Endothelial cell of umbilical vein (primary cell): Measurements from ENCODE around the gene SLC28A1. TPM values are rescaled to one million over a fixed set of nuclear protein-coding genes. Genes with fewer than 3 reads are reported as not detected.

Experiments used
- BruUV-seq: library from RNA; stranded (reverse); fragments of 400-500 nt; replicated peaks from 2 replicates; lab custom pipeline; 2021; lab: Mats Ljungman, UMichigan
- CTCF ChIA-PET: fragments of 300-600, 350-600 bp; sonication (Branson Sonifier 250); formaldehyde crosslinking; loops from one replicate; lab custom pipeline; 2021; ENCODE audit warnings: antibody characterized with exemption, inconsistent platforms; lab: Charles Lee
- POLR2A ChIA-PET: fragments of 300-600, 350-600 bp; sonication (Branson Sonifier 250); formaldehyde crosslinking; loops from one replicate; lab custom pipeline; 2021; ENCODE audit warnings: antibody characterized with exemption, inconsistent platforms; lab: Charles Lee
- DNase-seq: peaks from one replicate; pipeline ENCODE4 v3.0.0-alpha.2; 2011; ENCODE audit warnings: low read depth, low spot score
- FAIRE-seq: peaks from 2 replicates; lab custom pipeline; 2011; peaks lifted over from hg19 to GRCh38; lab: Jason Lieb, UNC
- H2AFZ ChIP-seq: 2 replicates; pipeline ENCODE4 v1.6.0; 2012; ENCODE audit warnings: low read depth, low read length, control low read depth, inconsistent platforms
- H3K27ac ChIP-seq: 2 replicates; pipeline ENCODE4 v1.5.1; 2011; ENCODE audit warnings: low read depth, mild to moderate bottlenecking, control low read depth, low read length, moderate library complexity; ENCODE audit not compliant: insufficient read depth
- H3K27me3 ChIP-seq, 2 experiments: 2 replicates each; pipeline versions ENCODE4 v1.6.0 to v1.6.1; 2011; ENCODE audit warnings: low read length in 2 of 2, mixed read lengths in 1 of 2; ENCODE audit not compliant: control insufficient read depth in 2 of 2, insufficient read depth in 2 of 2
- H3K36me3 ChIP-seq, 2 experiments: 2 replicates in 1 of 2; 3 replicates in 1 of 2; pipeline ENCODE4 v1.5.1; 2011; ENCODE audit warnings: low read length in 2 of 2, mild to moderate bottlenecking in 1 of 2, moderate library complexity in 1 of 2; ENCODE audit not compliant: control insufficient read depth in 2 of 2, insufficient read depth in 2 of 2; ENCODE audit errors: extremely low read depth in 1 of 2
- H3K4me1 ChIP-seq: 3 replicates; pipeline ENCODE4 v1.5.1; 2011; ENCODE audit warnings: mild to moderate bottlenecking, low read length; ENCODE audit not compliant: control insufficient read depth, insufficient read depth; ENCODE audit errors: extremely low read depth
- H3K4me2 ChIP-seq: 2 replicates; pipeline ENCODE4 v1.6.1; 2011; ENCODE audit warnings: low read length, control low read depth, mixed read lengths; ENCODE audit not compliant: insufficient read depth
- H3K4me3 ChIP-seq, 3 experiments: fragments of 200-600 bp in 1 of 3; sonication (generic), shearing (Covaris generic) in 1 of 3; replicated peaks in 1 of 3; 2 replicates each; pipeline ENCODE4 v1.5.1; 2011 to 2016; ENCODE audit warnings: control low read depth in 3 of 3, low read length in 3 of 3, mild to moderate bottlenecking in 2 of 3, inconsistent platforms in 1 of 3, low read depth in 1 of 3, moderate library complexity in 1 of 3; ENCODE audit not compliant: insufficient read depth in 1 of 3
- H3K79me2 ChIP-seq: 2 replicates; pipeline ENCODE4 v1.6.0; 2012; ENCODE audit warnings: low read length, inconsistent platforms; ENCODE audit not compliant: control insufficient read depth, insufficient read depth
- H3K9ac ChIP-seq: replicated peaks from 2 replicates; pipeline ENCODE3; 2011; ENCODE audit warnings: low read length, control low read depth; ENCODE audit not compliant: insufficient read depth; ENCODE audit errors: extremely low read depth
- H3K9me1 ChIP-seq: replicated peaks from 3 replicates; pipeline ENCODE4 v1.6.0; 2011; ENCODE audit warnings: mild to moderate bottlenecking, low read length; ENCODE audit not compliant: control insufficient read depth, insufficient read depth; ENCODE audit errors: extremely low read depth
- H3K9me3 ChIP-seq: replicated peaks from 2 replicates; pipeline ENCODE4 v1.5.1; 2012; ENCODE audit warnings: low read length, inconsistent platforms; ENCODE audit not compliant: control insufficient read depth, insufficient read depth
- H4K20me1 ChIP-seq: replicated peaks from 2 replicates; pipeline ENCODE3; 2011; ENCODE audit warnings: mild to moderate bottlenecking, low read length; ENCODE audit not compliant: control insufficient read depth, insufficient read depth; ENCODE audit errors: extremely low read depth
- EZH2 ChIP-seq: IDR thresholded peaks from 2 replicates; pipeline ENCODE4 v1.6.1; 2012; ENCODE audit warnings: borderline replicate concordance, low read depth, mild to moderate bottlenecking, moderate library complexity, low read length, inconsistent platforms; ENCODE audit not compliant: severe bottlenecking
- FOS ChIP-seq: IDR thresholded peaks from 2 replicates; pipeline ENCODE4 v1.6.1; 2011; ENCODE audit warnings: mild to moderate bottlenecking, low read length, moderate library complexity, borderline replicate concordance; ENCODE audit not compliant: insufficient read depth
- GATA2 ChIP-seq: IDR thresholded peaks from 2 replicates; pipeline ENCODE4 v1.7.0; 2011; ENCODE audit warnings: low read depth, mild to moderate bottlenecking, moderate library complexity, mixed read lengths, low read length; ENCODE audit not compliant: insufficient read length, insufficient read depth
- JUN ChIP-seq: IDR thresholded peaks from 2 replicates; pipeline ENCODE4 v1.6.1; 2011; ENCODE audit warnings: borderline replicate concordance, low read depth; ENCODE audit not compliant: insufficient read length, insufficient read depth
- MYC ChIP-seq: IDR thresholded peaks from one replicate; pipeline ENCODE4 v1.6.1; 2011; ENCODE audit warnings: mild to moderate bottlenecking, low read depth, low read length
- POLR2A ChIP-seq: IDR thresholded peaks from 2 replicates; pipeline ENCODE4 v1.6.1; 2012; ENCODE audit warnings: low read depth, mild to moderate bottlenecking, control low read depth, low read length
- POLR2AphosphoS5 ChIP-seq: IDR thresholded peaks from 2 replicates; pipeline ENCODE4 v1.6.1; 2012; ENCODE audit warnings: low read depth, mild to moderate bottlenecking, control low read depth, low read length, moderate library complexity; ENCODE audit not compliant: insufficient read depth
- dilution Hi-C: fragments of 300-500 bp; cut with MboI; formaldehyde crosslinking; loops from one replicate; pipeline ENCODE4 v1.15.0; 2019; ENCODE audit warnings: low sequenced_read_pairs; ENCODE audit not compliant: extremely low pct_ligation_motif_present
- intact Hi-C: fragments of 100-400 bp; cut with micrococcal nuclease; formaldehyde crosslinking; loops from one replicate; pipeline ENCODE4 v1.10.0; 2022
- polyA plus RNA-seq, 4 experiments: library from polyadenylated mRNA; depleted of rRNA in 3 of 4; stranded (reverse) in 3 of 4; unstranded in 1 of 4; fragments of >200 nt; gene quantifications; 2 replicates each; pipeline versions ENCODE4 v1.2.1 to v1.2.3, GENCODE V29; 2011 to 2012; ENCODE audit warnings: missing spikeins in 1 of 4
- total RNA-seq: library from RNA; stranded (reverse); gene quantifications from 2 replicates; pipeline ENCODE4 v1.2.3, GENCODE V29; 2021
- TF ChIP-seq, protein P1 (sequence below): IDR thresholded peaks from 2 replicates; pipeline ENCODE4 v1.6.1; 2011; ENCODE audit not compliant: insufficient read depth, insufficient read length
- TF ChIP-seq, protein P2 (sequence below), 2 donors: IDR thresholded peaks; 1 replicate in 1 of 2; 2 replicates in 1 of 2; pipeline ENCODE4 v1.5.1; 2011; ENCODE audit warnings: low read length in 2 of 2, mild to moderate bottlenecking in 2 of 2, moderate library complexity in 2 of 2, control low read depth in 1 of 2, inconsistent platforms in 1 of 2, low read depth in 1 of 2; ENCODE audit not compliant: insufficient read depth in 1 of 2; ENCODE audit errors: extremely low read depth in 1 of 2

Gene SLC28A1
- total and polyA plus RNA-seq, 2 donors (not counting 3 experiments of a cell fraction or from before 2014, with no cell fraction given), result not detected

DNA sequence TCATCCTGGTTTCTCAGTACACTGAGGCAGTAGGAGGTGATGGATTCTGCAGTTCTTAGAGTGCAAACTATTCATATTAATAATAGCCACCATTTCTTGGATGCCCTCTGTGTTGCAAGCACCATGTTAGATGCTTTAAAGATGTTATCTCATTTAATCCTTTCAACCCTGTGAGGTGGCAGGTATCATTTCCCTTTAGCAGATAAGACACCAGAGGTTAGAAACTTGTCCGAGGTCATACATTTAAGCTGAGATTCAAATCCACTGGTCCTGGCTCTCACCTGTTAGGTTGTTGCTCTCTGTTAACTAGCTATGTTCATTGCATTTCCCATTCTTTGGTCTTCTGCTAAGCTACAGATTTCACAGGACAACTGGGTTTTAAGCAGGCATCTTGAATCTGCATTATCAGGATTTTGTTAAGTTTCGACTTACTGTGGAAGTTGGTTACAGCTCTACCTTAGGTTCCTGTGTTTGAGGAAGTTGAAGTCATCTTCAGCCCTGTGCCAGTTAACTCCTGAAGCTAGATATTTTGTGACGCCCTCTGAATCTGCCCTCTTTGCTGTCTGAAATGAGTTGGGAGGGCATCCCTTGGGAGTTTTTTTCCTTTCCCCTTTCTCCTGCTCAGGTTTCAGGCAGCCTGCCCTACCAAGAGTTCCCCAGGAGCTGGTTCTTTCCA is 103.6 kb downstream of the SLC28A1 start:
- POLR2A ChIA-PET, result no interaction called here
- CTCF ChIA-PET, result interaction anchor here (0.8 to 2.4 kb wide), 8 partner anchors 9 to 181 kb away, joined by 3 to 12 read pairs (median 6); no protein-coding TSS in a partner anchor
- intact Hi-C loops, result no loop called here

More for the DNA sequence above, 103.6 kb downstream of the SLC28A1 start:
- H3K9me3 ChIP-seq, result no peaks in the 10 kb centered on the region
- no peaks in the 10 kb centered on the region for H3K27me3 ChIP-seq
- no peaks in the 10 kb centered on the region for H4K20me1 ChIP-seq
- H3K4me3 ChIP-seq, result no peak overlapping the region
- no peak overlapping the region for H3K9ac ChIP-seq
- dilution Hi-C loops, result no loop called here
- no peak overlapping the region for H3K4me2 ChIP-seq
- TF ChIP-seq, protein P1, sequence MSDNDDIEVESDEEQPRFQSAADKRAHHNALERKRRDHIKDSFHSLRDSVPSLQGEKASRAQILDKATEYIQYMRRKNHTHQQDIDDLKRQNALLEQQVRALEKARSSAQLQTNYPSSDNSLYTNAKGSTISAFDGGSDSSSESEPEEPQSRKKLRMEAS, result no peak
- TF ChIP-seq, protein P2, sequence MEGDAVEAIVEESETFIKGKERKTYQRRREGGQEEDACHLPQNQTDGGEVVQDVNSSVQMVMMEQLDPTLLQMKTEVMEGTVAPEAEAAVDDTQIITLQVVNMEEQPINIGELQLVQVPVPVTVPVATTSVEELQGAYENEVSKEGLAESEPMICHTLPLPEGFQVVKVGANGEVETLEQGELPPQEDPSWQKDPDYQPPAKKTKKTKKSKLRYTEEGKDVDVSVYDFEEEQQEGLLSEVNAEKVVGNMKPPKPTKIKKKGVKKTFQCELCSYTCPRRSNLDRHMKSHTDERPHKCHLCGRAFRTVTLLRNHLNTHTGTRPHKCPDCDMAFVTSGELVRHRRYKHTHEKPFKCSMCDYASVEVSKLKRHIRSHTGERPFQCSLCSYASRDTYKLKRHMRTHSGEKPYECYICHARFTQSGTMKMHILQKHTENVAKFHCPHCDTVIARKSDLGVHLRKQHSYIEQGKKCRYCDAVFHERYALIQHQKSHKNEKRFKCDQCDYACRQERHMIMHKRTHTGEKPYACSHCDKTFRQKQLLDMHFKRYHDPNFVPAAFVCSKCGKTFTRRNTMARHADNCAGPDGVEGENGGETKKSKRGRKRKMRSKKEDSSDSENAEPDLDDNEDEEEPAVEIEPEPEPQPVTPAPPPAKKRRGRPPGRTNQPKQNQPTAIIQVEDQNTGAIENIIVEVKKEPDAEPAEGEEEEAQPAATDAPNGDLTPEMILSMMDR (IDR thresholded peaks at IDR 0.05; ENCODE audit: extremely low read depth in 1 of 2, insufficient read depth in 1 of 2, low read depth in 1 of 2, low read length in 2 of 2), result no peak
- TF ChIP-seq POLR2AphosphoS5 (no peak), EZH2 (no peak), FOS (no peak), GATA2 (no peak), POLR2A (no peak), MYC (no peak), JUN (no peak)
- no peaks in the 10 kb centered on the region for H3K9me1 ChIP-seq
- H2AFZ ChIP-seq, result no peak overlapping the region
- no peak for DNase-seq
- H3K36me3 ChIP-seq, result no peaks in the 10 kb centered on the region
- peaks cover 76% of the 10 kb centered on the region for H3K79me2 ChIP-seq
- BruUV-seq, result no TSS peak
- peaks cover 10% of the 10 kb centered on the region for H3K4me1 ChIP-seq
- FAIRE-seq, result no peak
- no peak overlapping the region for H3K27ac ChIP-seq
